GM12801 (cell line): ENCODE results near the gene GCSAM.

Experiments
- CTCF ChIP-seq: IDR thresholded peaks from one replicate; pipeline ENCODE4 v1.5.1; 2011; ENCODE audit warnings: control low read depth; ENCODE audit not compliant: insufficient read length; ENCODE audit errors: extremely low read depth

Gene GCSAM

DNA sequence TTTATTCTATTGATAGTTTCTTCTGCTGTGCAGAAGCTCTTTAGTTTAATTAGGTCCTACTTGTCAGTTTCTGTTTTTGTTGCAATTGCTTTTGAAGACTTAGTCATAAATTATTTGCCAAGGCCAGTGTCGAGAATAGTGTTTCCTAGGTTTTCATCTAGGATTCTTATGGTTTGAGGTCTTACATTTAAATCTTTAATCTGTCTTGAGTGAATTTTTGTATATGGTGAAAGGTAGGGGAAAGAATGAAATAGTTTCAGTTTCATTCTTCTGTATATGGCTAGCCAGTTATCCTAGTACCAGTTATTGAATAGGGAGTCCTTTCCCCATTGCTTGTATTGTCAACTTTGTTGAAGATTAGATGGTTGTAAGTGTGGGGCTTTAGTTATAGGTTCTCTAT, 10.6 kb upstream of the GCSAM start:
- TF ChIP-seq CTCF = no peak

GRCh38 chr3:112143251-112143650, 10.2 kb upstream of the GCSAM start:
- TF ChIP-seq CTCF = no peak

DNA sequence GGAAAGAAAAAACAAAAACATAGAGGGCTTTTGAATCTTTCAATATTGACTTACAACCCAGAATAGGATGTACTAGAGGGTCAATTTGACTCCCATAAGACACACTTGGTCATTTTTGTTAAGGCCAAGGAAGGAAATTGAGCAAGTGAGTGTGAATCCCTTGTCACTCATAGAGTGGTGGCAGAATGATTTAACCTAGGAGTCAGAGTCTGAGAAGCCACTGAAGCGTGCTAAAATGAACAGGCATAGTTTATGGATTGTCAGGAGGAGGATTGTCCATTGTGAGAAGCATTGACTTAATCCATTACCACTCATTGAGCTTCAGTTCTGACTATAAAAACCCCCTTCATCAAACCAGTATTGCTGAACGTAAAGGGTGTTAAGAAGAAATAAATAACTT, 8.2 kb upstream of the GCSAM start:
- TF ChIP-seq CTCF = no peak

- no peak for TF ChIP-seq CTCF
These were observed 7.5 kb upstream of the GCSAM start for GRCh38 chr3:112140584-112140983.

- TF ChIP-seq CTCF = no peak
These were observed 5.3 kb upstream of the GCSAM start for GRCh38 chr3:112138219-112138969.

DNA sequence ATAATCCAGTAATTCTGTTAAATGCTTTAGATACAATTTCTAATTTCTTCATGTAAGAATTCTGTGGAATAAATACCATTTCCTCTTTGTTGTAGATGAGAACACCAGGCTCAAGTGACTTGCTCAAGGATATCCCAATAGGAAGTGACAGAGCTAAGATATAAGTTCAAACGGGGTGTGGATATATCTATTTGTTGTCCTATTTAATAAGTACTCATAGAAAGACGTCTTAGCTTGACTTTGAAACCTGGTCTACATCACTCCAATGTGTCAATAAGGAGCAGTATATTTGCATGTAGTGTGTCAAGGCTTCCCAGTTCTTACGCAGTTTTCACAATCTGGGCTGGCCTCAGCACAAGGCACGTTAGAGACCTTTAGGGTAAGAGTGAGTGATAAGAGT, 4.7 kb upstream of the GCSAM start:
- no peak for TF ChIP-seq CTCF

- no peak for TF ChIP-seq CTCF
These were observed 4.1 kb upstream of the GCSAM start for GRCh38 chr3:112136959-112137693.
